ENCODE results near the gene IPO13.

DNA sequence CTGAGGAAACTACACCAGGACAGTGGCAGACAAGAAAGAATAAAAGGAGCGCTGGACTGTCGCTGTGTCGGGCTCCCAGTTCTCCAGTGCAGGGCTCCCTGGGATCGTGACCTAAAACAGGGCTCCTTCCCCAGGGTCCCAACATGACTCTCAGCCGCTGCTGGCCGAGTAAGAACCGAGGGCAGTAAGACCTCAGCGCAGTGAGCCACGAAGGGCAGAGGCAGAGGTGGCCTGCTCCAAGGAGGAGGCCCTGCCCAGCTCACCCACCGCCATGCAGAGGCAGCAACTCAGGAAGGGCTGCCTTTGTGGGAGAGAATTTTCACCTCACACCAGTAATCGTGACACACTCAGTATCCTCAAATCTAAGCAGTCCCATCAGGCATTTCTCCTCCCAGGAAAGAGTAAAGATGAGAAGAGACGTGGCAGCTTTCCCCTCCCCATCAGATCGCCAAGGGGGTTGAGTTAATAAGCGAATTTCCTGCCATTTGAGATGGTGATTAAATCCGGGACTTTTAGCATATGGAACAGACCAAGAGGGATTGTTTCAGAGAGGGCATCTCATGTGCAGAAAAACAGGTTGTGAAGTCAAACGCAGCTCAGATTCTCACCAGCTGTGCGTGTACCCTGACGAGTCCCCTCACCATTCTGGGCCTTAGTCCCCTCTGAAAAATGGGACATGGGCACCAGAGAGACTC is 32.9 kb upstream of the IPO13 start:
- TF ChIP-seq EZH2 (IDR thresholded peaks at IDR 0.05; ENCODE audit: borderline replicate concordance, low read depth, low read length, severe bottlenecking), result no peak
- TF ChIP-seq, protein P1, sequence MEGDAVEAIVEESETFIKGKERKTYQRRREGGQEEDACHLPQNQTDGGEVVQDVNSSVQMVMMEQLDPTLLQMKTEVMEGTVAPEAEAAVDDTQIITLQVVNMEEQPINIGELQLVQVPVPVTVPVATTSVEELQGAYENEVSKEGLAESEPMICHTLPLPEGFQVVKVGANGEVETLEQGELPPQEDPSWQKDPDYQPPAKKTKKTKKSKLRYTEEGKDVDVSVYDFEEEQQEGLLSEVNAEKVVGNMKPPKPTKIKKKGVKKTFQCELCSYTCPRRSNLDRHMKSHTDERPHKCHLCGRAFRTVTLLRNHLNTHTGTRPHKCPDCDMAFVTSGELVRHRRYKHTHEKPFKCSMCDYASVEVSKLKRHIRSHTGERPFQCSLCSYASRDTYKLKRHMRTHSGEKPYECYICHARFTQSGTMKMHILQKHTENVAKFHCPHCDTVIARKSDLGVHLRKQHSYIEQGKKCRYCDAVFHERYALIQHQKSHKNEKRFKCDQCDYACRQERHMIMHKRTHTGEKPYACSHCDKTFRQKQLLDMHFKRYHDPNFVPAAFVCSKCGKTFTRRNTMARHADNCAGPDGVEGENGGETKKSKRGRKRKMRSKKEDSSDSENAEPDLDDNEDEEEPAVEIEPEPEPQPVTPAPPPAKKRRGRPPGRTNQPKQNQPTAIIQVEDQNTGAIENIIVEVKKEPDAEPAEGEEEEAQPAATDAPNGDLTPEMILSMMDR (IDR thresholded peaks at IDR 0.05; ENCODE audit: borderline replicate concordance, extremely low read depth, low read length, poor library complexity, severe bottlenecking), result no peak
